T-helper 1 cell treated with Interleukin-12 subunit alpha and Interleukin-12 subunit beta and Interleukin-4 antibody, amounts not matched to agents 30 ng/mL and 1 ng/mL, for 36 hours (primary cell): ENCODE results near the gene ATG13. TPM values are rescaled to one million over a fixed set of nuclear protein-coding genes. Genes with fewer than 3 reads are reported as not detected.
"Not testable (repeated sequence)": the region's sequence is repeated elsewhere in the genome, so short reads cannot be mapped to it uniquely, and the experiment has no call there.

Source experiments
- intact Hi-C: fragments of 100-400 bp; cut with micrococcal nuclease; formaldehyde crosslinking; loops from one replicate; pipeline ENCODE4 v1.15.1; 2024
- total RNA-seq: library from RNA; stranded (reverse); gene quantifications from 2 replicates; pipeline ENCODE4 v1.2.3, GENCODE V29; 2022

ATG13 gene
- total RNA-seq, 1 donor from 2014 or later = 86.6 TPM

GRCh38 chr11:46692450-46692849 is 75.1 kb downstream of the ATG13 start:
- intact Hi-C loops = no loop called here

GRCh38 chr11:46693597-46694012 is 76.3 kb downstream of the ATG13 start:
- intact Hi-C loops = no loop called here

GRCh38 chr11:46694072-46694471 is 76.7 kb downstream of the ATG13 start:
- intact Hi-C loops = no loop called here

- intact Hi-C loops = no loop called here
Measured at GRCh38 chr11:46694607-46695006, 77.3 kb downstream of the ATG13 start.

- intact Hi-C loops = no loop called here
Measured at GRCh38 chr11:46695345-46696211, 78.2 kb downstream of the ATG13 start.

- intact Hi-C loops = no loop called here
Measured at GRCh38 chr11:46696212-46696558, 78.8 kb downstream of the ATG13 start.

- intact Hi-C loops = no loop called here
Measured at GRCh38 chr11:46697303-46697702, 80.0 kb downstream of the ATG13 start.

- intact Hi-C loops = no loop called here
Measured at GRCh38 chr11:46697723-46698122, 80.4 kb downstream of the ATG13 start.

- intact Hi-C loops = no loop called here
Measured at GRCh38 chr11:46698597-46698996, 81.2 kb downstream of the ATG13 start.

GRCh38 chr11:46700241-46701077 is 83.1 kb downstream of the ATG13 start, which contains the start of the genes ARHGAP1 and ZNF408:
Gene ARHGAP1, minus strand, starts transcription at chr11:46700619. Its CDS starts 4,512 bp downstream, at chr11:46696107.
Gene ZNF408, plus strand, starts transcription at chr11:46701031. Its CDS starts 17 bp downstream, at chr11:46701048.
- intact Hi-C loops = loop anchor here (1.0 to 5.0 kb wide), 21 partner anchors 29 to 1067 kb away; partner anchors contain the start of genes ACP2, AMBRA1, ARFGAP2 and ATG13

GRCh38 chr11:46701078-46701654 is 83.8 kb downstream of the ATG13 start:
- intact Hi-C loops = loop anchor here (2.0 to 5.0 kb wide), 6 partner anchors 312 to 878 kb away; partner anchors contain the start of genes ACP2, KBTBD4, NDUFS3 and SLC39A13

GRCh38 chr11:46705070-46705688 is 87.8 kb downstream of the ATG13 start:
- intact Hi-C loops = no loop called here

- intact Hi-C loops = no loop called here
Measured at GRCh38 chr11:46706886-46707285, 89.5 kb downstream of the ATG13 start.

GRCh38 chr11:46709351-46709750 is 92.0 kb downstream of the ATG13 start:
- intact Hi-C loops = not testable (repeated sequence)

GRCh38 chr11:46710821-46711269 is 93.5 kb downstream of the ATG13 start:
- intact Hi-C loops = no loop called here

- intact Hi-C loops = no loop called here
Measured at GRCh38 chr11:46711303-46711702, 94.0 kb downstream of the ATG13 start.

GRCh38 chr11:46712874-46713576 is 95.7 kb downstream of the ATG13 start:
- intact Hi-C loops = no loop called here

GRCh38 chr11:46717825-46718154 is 100.4 kb downstream of the ATG13 start:
- intact Hi-C loops = not testable (repeated sequence)

GRCh38 chr11:46718155-46719019 is 101.0 kb downstream of the ATG13 start:
- intact Hi-C loops = no loop called here
